CD14-positive monocyte (primary cell): Measurements from ENCODE around the gene EPHB2. TPM values are rescaled to one million over a fixed set of nuclear protein-coding genes. Genes with fewer than 3 reads are reported as not detected.
A peak's percentile ranks its signal among the peaks of the same experiment; 100 is the strongest.

Source experiments
- DNase-seq, 3 donors: peaks; one replicate each; pipeline ENCODE4 v3.0.0-alpha.2; 2011 to 2022
- H2AFZ ChIP-seq: 2 replicates; pipeline ENCODE4 v1.6.0; 2012; ENCODE audit warnings: mild to moderate bottlenecking, low read depth, low read length, inconsistent platforms; ENCODE audit not compliant: insufficient read depth, poor library complexity, severe bottlenecking
- H3K27ac ChIP-seq, 2 donors: 1 replicate in 1 of 2; 2 replicates in 1 of 2; pipeline ENCODE4 v1.5.1; 2012 to 2013; ENCODE audit warnings: low read length in 2 of 2, control low read depth in 1 of 2, inconsistent platforms in 1 of 2, low read depth in 1 of 2, mild to moderate bottlenecking in 1 of 2
- H3K27me3 ChIP-seq, 2 donors: one replicate each; pipeline versions ENCODE4 v1.6.0 to v1.6.1; 2011 to 2013; ENCODE audit warnings: low read length in 2 of 2; ENCODE audit not compliant: control insufficient read depth in 2 of 2, insufficient read depth in 2 of 2
- H3K36me3 ChIP-seq, 2 donors: replicated peaks in 1 of 2; 1 replicate in 1 of 2; 2 replicates in 1 of 2; pipeline versions ENCODE4 v1.5.1 to v1.6.1; 2012 to 2013; ENCODE audit warnings: low read length in 2 of 2, control low read depth in 1 of 2, inconsistent platforms in 1 of 2, mild to moderate bottlenecking in 1 of 2; ENCODE audit not compliant: insufficient read depth in 2 of 2, control insufficient read depth in 1 of 2
- H3K4me1 ChIP-seq, 2 donors: 1 replicate in 1 of 2; 2 replicates in 1 of 2; pipeline versions ENCODE4 v1.5.1 to v1.6.1; 2012 to 2013; ENCODE audit warnings: low read length in 2 of 2, control low read depth in 1 of 2, inconsistent platforms in 1 of 2, mild to moderate bottlenecking in 1 of 2, moderate library complexity in 1 of 2; ENCODE audit not compliant: insufficient read depth in 2 of 2, control insufficient read depth in 1 of 2
- H3K4me2 ChIP-seq: replicated peaks from 2 replicates; pipeline ENCODE3; 2012; ENCODE audit warnings: low read length, moderate library complexity, mild to moderate bottlenecking; ENCODE audit not compliant: poor library complexity, severe bottlenecking; ENCODE audit errors: extremely low read depth
- H3K4me3 ChIP-seq, 3 experiments: fragments of 200-600 bp in 1 of 3; sonication (generic) in 1 of 3; replicated peaks in 1 of 3; 1 replicate in 2 of 3; 2 replicates in 1 of 3; pipeline ENCODE4 v1.5.1; 2011 to 2013; ENCODE audit warnings: low read length in 3 of 3, mild to moderate bottlenecking in 3 of 3, control low read depth in 2 of 3, low read depth in 2 of 3, inconsistent platforms in 1 of 3, moderate library complexity in 1 of 3
- H3K79me2 ChIP-seq: 2 replicates; pipeline ENCODE4 v1.6.0; 2012; ENCODE audit warnings: mild to moderate bottlenecking, control low read depth, inconsistent platforms, low read length, moderate library complexity; ENCODE audit not compliant: insufficient read depth
- H3K9ac ChIP-seq: 2 replicates; pipeline ENCODE4 v1.6.0; 2017; ENCODE audit warnings: low read length, mild to moderate bottlenecking; ENCODE audit not compliant: insufficient read depth, poor library complexity, severe bottlenecking
- H3K9me3 ChIP-seq, 2 donors: replicated peaks in 1 of 2; 1 replicate in 1 of 2; 2 replicates in 1 of 2; pipeline versions ENCODE4 v1.5.1 to v1.6.1; 2012 to 2013; ENCODE audit warnings: low read length in 2 of 2, control low read depth in 1 of 2; ENCODE audit not compliant: control insufficient read depth in 1 of 2, insufficient read depth in 1 of 2
- H4K20me1 ChIP-seq: 2 replicates; pipeline ENCODE4 v1.6.0; 2012; ENCODE audit warnings: mild to moderate bottlenecking, low read length, control low read depth, moderate library complexity; ENCODE audit not compliant: insufficient read depth
- H3K27ac Mint-ChIP-seq, 7 donors: one replicate each; pipeline ENCODE4 v1.8.0; 2020; ENCODE audit warnings: mild to moderate bottlenecking in 7 of 7, mixed read lengths in 7 of 7, moderate library complexity in 6 of 7, inconsistent platforms in 2 of 7
- H3K27me3 Mint-ChIP-seq, 3 donors: one replicate each; pipeline ENCODE4 v1.8.0; 2021 to 2022; ENCODE audit warnings: low read depth in 3 of 3, mild to moderate bottlenecking in 3 of 3, mixed read lengths in 3 of 3, moderate library complexity in 3 of 3, inconsistent platforms in 1 of 3
- H3K36me3 Mint-ChIP-seq, 2 donors: one replicate each; pipeline ENCODE4 v1.8.0; 2020; ENCODE audit warnings: mixed read lengths in 2 of 2, inconsistent platforms in 1 of 2, mild to moderate bottlenecking in 1 of 2
- H3K4me1 Mint-ChIP-seq: one replicate; pipeline ENCODE4 v1.8.0; 2020; ENCODE audit warnings: mild to moderate bottlenecking, mixed read lengths
- H3K4me3 Mint-ChIP-seq, 2 donors: one replicate each; pipeline ENCODE4 v1.8.0; 2020; ENCODE audit warnings: mild to moderate bottlenecking in 2 of 2, mixed read lengths in 2 of 2, moderate library complexity in 1 of 2
- H3K9me3 Mint-ChIP-seq, 7 donors: one replicate each; pipeline ENCODE4 v1.8.0; 2020 to 2022; ENCODE audit warnings: mixed read lengths in 7 of 7, mild to moderate bottlenecking in 6 of 7, moderate library complexity in 6 of 7, inconsistent platforms in 2 of 7
- CTCF ChIP-seq: fragments of 200-600 bp; IDR thresholded peaks from one replicate; pipeline ENCODE4 v1.8.0; 2022; ENCODE audit warnings: antibody characterized with exemption, mild to moderate bottlenecking
- WGBS: methylation state at CpG from one replicate; pipeline ENCODE4 v1.1.5; 2013; ENCODE audit warnings: missing lambda C conversion rate; ENCODE audit not compliant: insufficient coverage; 5-methylcytosine and 5-hydroxymethylcytosine counted together
- intact Hi-C, 2 donors: fragments of 100-400 bp; cut with micrococcal nuclease; formaldehyde crosslinking; loops; one replicate each; pipeline versions ENCODE4 v1.15.0 to v1.15.1; 2023
- polyA plus RNA-seq, 3 donors: library from polyadenylated mRNA; depleted of rRNA in 1 of 3; unstranded in 2 of 3; stranded (reverse) in 1 of 3; fragments of 300-500 nt in 2 of 3; fragments of >200 nt in 1 of 3; fragmentation: Illumina TruSeq in 2 of 3; gene quantifications; 1 replicate in 2 of 3; 2 replicates in 1 of 3; pipeline ENCODE4 v1.2.3, GENCODE V29; 2012 to 2021

EPHB2 gene
- polyA plus RNA-seq, 3 donors, result 2.9 to 5.6 (median 3.4) TPM

- no peak for DNase-seq
- no peak overlapping the region for H3K4me3 ChIP-seq
- H3K79me2 ChIP-seq, result no peaks in the 10 kb centered on the region
- Mint-ChIP-seq H3K4me1 (peaks cover 3% of the 10 kb centered on the region), H3K27ac (peak overlapping the region in 1 of 7 donors; percentile 54), H3K27me3 (peaks cover 0 to 7% (median 3%) of the 10 kb centered on the region in 3 donors), H3K4me3 (no peak overlapping the region), H3K9me3 (no peaks in the 10 kb centered on the region), H3K36me3 (no peaks in the 10 kb centered on the region)
- H3K9ac ChIP-seq, result no peak overlapping the region
- no peaks in the 10 kb centered on the region for H3K27me3 ChIP-seq
- H3K9me3 ChIP-seq, result no peaks in the 10 kb centered on the region
- no peak overlapping the region for H3K4me2 ChIP-seq
- peaks cover under 1 to 11% of the 10 kb centered on the region in 2 donors for H3K4me1 ChIP-seq
- no peaks in the 10 kb centered on the region for H3K36me3 ChIP-seq
- no peak overlapping the region for H3K27ac ChIP-seq
- intact Hi-C loops, result no loop called here
- 100% methylated on average over 1 of the region's 3 CpGs for WGBS
- no peak for TF ChIP-seq CTCF
- H2AFZ ChIP-seq, result no peak overlapping the region
- H4K20me1 ChIP-seq, result no peaks in the 10 kb centered on the region
Observed at GRCh38 chr1:22837332-22837731, 126.7 kb downstream of the EPHB2 start.

GRCh38 chr1:22838965-22839364, 128.3 kb downstream of the EPHB2 start:
- no peak for DNase-seq
- Histone ChIP-seq H3K36me3 (no peaks in the 10 kb centered on the region), H3K9me3 (no peaks in the 10 kb centered on the region), H3K9ac (no peak overlapping the region), H3K27me3 (no peaks in the 10 kb centered on the region), H3K4me1 (peaks cover 0 to 6% of the 10 kb centered on the region in 2 donors), H3K79me2 (no peaks in the 10 kb centered on the region), H3K4me3 (no peak overlapping the region), H3K4me2 (no peak overlapping the region), H4K20me1 (no peaks in the 10 kb centered on the region), H2AFZ (no peak overlapping the region), H3K27ac (no peak overlapping the region)
- Mint-ChIP-seq H3K36me3 (no peaks in the 10 kb centered on the region), H3K27me3 (peaks cover 1 to 4% (median 3%) of the 10 kb centered on the region in 3 donors), H3K4me1 (no peaks in the 10 kb centered on the region), H3K27ac (no peak overlapping the region), H3K9me3 (no peaks in the 10 kb centered on the region), H3K4me3 (no peak overlapping the region)
- 73% methylated on average over 4 of the region's 5 CpGs for WGBS
- intact Hi-C loops, result no loop called here
- no peak for TF ChIP-seq CTCF
